K562 (cell line): ENCODE data around the gene PRKCB. TPM values are rescaled to one million over a fixed set of nuclear protein-coding genes. Genes with fewer than 3 reads are reported as not detected.
A peak's percentile ranks its signal among the peaks of the same experiment; 100 is the strongest.

ENCODE experiments used
- CXXC5 ChIP-seq: fragments of 250-450 bp; sonication (Bioruptor Pico); IDR thresholded peaks from 2 replicates; pipeline ENCODE4 v1.8.0; 2022; ENCODE audit warnings: inconsistent platforms, mild to moderate bottlenecking, moderate library complexity
- DNMT1 ChIP-seq: fragments of 450-650 bp; IDR thresholded peaks from 2 replicates; pipeline ENCODE4 v1.6.1; 2016; ENCODE audit warnings: antibody characterized with exemption, mild to moderate bottlenecking
- EP300 ChIP-seq: IDR thresholded peaks from 2 replicates; pipeline ENCODE4 v1.6.1; 2012; ENCODE audit warnings: low read length, improper control_type of control experiment
- GATAD2A ChIP-seq: fragments of 450-650 bp; IDR thresholded peaks from 2 replicates; pipeline ENCODE4 v1.6.1; 2017
- HEY1 ChIP-seq: fragments of 250-450 bp; sonication (Bioruptor Pico); IDR thresholded peaks from 2 replicates; pipeline ENCODE4 v1.5.0; 2020; ENCODE audit warnings: mild to moderate bottlenecking, moderate library complexity, borderline replicate concordance
- MAZ ChIP-seq, 2 experiments: fragments of 450-650 bp in 1 of 2; sonication (generic) in 1 of 2; formaldehyde crosslinking; IDR thresholded peaks in 1 of 2; conservative IDR thresholded peaks in 1 of 2; 2 replicates each; pipeline versions ENCODE4 v1.4.0 to v1.5.0; 2020; ENCODE audit warnings: mild to moderate bottlenecking in 1 of 2, missing genetic modification reagents in 1 of 2
- MTF1 ChIP-seq: fragments of 250-450 bp; sonication (Bioruptor Pico); IDR thresholded peaks from 2 replicates; pipeline ENCODE4 v1.9.0; 2021; ENCODE audit warnings: moderate library complexity, mild to moderate bottlenecking, inconsistent platforms, borderline replicate concordance
- MYNN ChIP-seq, 2 experiments: sonication (generic); formaldehyde crosslinking in 1 of 2; IDR thresholded peaks; 2 replicates each; pipeline versions ENCODE4 v1.5.0 to v1.6.1; 2016 to 2020; ENCODE audit warnings: antibody characterized with exemption in 1 of 2, missing genetic modification reagents in 1 of 2
- RBBP5 ChIP-seq: fragments of 200-600 bp; sonication (generic); IDR thresholded peaks from 2 replicates; pipeline ENCODE4 v1.6.1; 2012; ENCODE audit warnings: borderline replicate concordance, mild to moderate bottlenecking, low read length, control low read depth, inconsistent platforms; ENCODE audit not compliant: insufficient read depth, poor library complexity, severe bottlenecking
- RBM25 ChIP-seq: fragments of 200-400 bp; formaldehyde crosslinking; IDR thresholded peaks from 2 replicates; pipeline ENCODE4 v1.6.1; 2018; ENCODE audit warnings: low read length, low read depth, moderate library complexity; ENCODE audit not compliant: severe bottlenecking
- SMAD4 ChIP-seq: fragments of 250-450 bp; sonication (Bioruptor Pico); conservative IDR thresholded peaks from 2 replicates; pipeline ENCODE4 v1.8.0; 2021; ENCODE audit warnings: inconsistent platforms, mild to moderate bottlenecking, moderate library complexity
- TEAD2 ChIP-seq: fragments of 450-650 bp; IDR thresholded peaks from 2 replicates; pipeline ENCODE4 v1.6.1; 2016; ENCODE audit warnings: missing genetic modification characterization, control low read depth, missing compliant biosample characterization
- XRCC5 ChIP-seq: fragments of 200-400 bp; formaldehyde crosslinking; IDR thresholded peaks from 2 replicates; pipeline ENCODE4 v1.6.1; 2017; ENCODE audit warnings: low read depth, mild to moderate bottlenecking, low read length
- ZNF384 ChIP-seq: IDR thresholded peaks from 2 replicates; pipeline ENCODE4 v1.6.1; 2012; ENCODE audit warnings: low read depth, low read length, improper control_type of control experiment
- ZNF507 ChIP-seq: conservative IDR thresholded peaks from 2 replicates; pipeline ENCODE4 v1.6.1; 2017; ENCODE audit warnings: missing genetic modification characterization, missing compliant biosample characterization
- ZNF589 ChIP-seq: fragments of 200-800 bp; sonication (Bioruptor generic); IDR thresholded peaks from 2 replicates; pipeline ENCODE4 v1.6.1; 2016; ENCODE audit warnings: low read depth, missing genetic modification characterization, missing compliant biosample characterization
- ZNF696 ChIP-seq: fragments of 250-450 bp; sonication (Bioruptor Pico); conservative IDR thresholded peaks from 2 replicates; pipeline ENCODE4 v1.4.0; 2020; ENCODE audit warnings: mild to moderate bottlenecking, moderate library complexity
- ZSCAN32 ChIP-seq: fragments of 450-650 bp; formaldehyde crosslinking; IDR thresholded peaks from 2 replicates; pipeline ENCODE4 v1.4.0; 2020; ENCODE audit warnings: mild to moderate bottlenecking, moderate library complexity
- polyA plus RNA-seq, 8 experiments: library from polyadenylated mRNA; depleted of rRNA in 4 of 8; stranded (reverse) in 5 of 8; unstranded in 3 of 8; fragments of >200 nt; fragmentation: Nextera tagmentation in 2 of 8; fragmentation: Illumina TruSeq in 1 of 8; extraction: Ambion mirVana in 2 of 8; extraction: Trizol in 1 of 8; gene quantifications; 2 replicates each; pipeline versions ENCODE4 v1.2.1 to v1.2.3, GENCODE V29; 2011 to 2014; ENCODE audit warnings: inconsistent platforms in 1 of 8, missing spikeins in 1 of 8
- total RNA-seq, 7 experiments: library from RNA; depleted of rRNA in 6 of 7; stranded (reverse); fragments of >200 nt in 6 of 7; fragmentation: Illumina TruSeq in 2 of 7; extraction: Trizol in 2 of 7; gene quantifications; 2 replicates each; pipeline versions ENCODE4 v1.2.1 to v1.2.3, GENCODE V29; 2011 to 2021; ENCODE audit warnings: low replicate concordance in 1 of 7
- TF ChIP-seq, protein P1 (sequence below): fragments of 250-450 bp; sonication (Bioruptor Pico); IDR thresholded peaks from 2 replicates; pipeline ENCODE4 v1.4.0; 2020
- TF ChIP-seq, protein P2 (sequence below): sonication (generic); formaldehyde crosslinking; IDR thresholded peaks from 2 replicates; pipeline ENCODE4 v1.8.0; 2023; ENCODE audit warnings: mild to moderate bottlenecking, missing genetic modification reagents
- TF ChIP-seq, protein P3 (sequence below): fragments of 450-650 bp; formaldehyde crosslinking; IDR thresholded peaks from 2 replicates; pipeline ENCODE4 v1.4.0; 2022; ENCODE audit warnings: mild to moderate bottlenecking, moderate library complexity
- TF ChIP-seq, protein P4 (sequence below), 3 experiments: fragments of 200-800 bp in 1 of 3; sonication (Bioruptor generic) in 1 of 3; sonication (generic) in 1 of 3; formaldehyde crosslinking in 1 of 3; IDR thresholded peaks; 2 replicates each; pipeline versions ENCODE4 v1.6.1 to v1.8.0; 2016 to 2022; ENCODE audit warnings: mild to moderate bottlenecking in 2 of 3, missing compliant biosample characterization in 2 of 3, missing genetic modification characterization in 2 of 3, missing genetic modification reagents in 1 of 3

PRKCB gene
- total and polyA plus RNA-seq, 9 of the 15 experiments (the other 6 are each of a cell fraction or from before 2014, with no cell fraction given) = 49.9 to 276 (median 148) TPM

DNA sequence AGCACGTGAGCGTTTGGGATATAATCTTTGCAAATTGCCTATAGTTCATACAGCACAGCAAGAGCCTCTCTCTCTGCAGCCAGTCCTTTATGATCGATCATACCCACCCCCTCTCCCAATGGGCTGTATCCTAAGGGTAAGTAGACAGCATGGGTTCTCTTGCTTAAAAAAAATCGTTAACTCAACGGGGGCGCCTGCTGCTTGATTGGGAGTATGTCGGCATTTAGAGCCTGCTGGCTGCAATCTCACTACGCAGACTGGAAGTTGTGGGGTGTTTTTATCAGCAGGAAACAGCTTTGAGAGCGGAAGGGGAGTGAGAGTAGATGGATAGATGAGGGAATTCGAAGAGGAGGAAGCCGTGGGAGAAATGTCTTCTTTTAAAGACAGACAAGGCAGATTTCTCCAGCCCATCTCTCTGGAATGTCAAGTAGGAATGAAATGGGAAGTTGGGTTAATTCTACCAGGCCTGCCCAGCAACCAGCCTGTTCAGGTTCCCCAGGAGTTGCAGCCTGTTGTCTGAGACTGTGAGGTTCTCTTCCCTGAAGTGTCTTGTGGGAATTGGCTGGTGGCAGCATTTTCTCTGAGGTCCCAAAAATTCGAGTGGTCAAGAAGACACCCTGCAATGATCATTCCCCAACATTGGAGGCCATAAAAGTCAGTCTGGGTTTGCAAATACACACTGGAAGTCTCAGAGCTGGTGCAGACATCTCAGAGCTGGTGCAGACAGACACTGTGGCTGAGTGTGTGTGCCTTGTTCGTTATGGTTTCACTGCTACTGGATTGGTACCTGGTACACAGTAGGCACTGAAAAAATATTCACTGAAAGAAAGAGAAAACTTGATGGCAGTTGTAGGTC is 65.6 kb downstream of the PRKCB start (continued):
- TF ChIP-seq, protein P1, sequence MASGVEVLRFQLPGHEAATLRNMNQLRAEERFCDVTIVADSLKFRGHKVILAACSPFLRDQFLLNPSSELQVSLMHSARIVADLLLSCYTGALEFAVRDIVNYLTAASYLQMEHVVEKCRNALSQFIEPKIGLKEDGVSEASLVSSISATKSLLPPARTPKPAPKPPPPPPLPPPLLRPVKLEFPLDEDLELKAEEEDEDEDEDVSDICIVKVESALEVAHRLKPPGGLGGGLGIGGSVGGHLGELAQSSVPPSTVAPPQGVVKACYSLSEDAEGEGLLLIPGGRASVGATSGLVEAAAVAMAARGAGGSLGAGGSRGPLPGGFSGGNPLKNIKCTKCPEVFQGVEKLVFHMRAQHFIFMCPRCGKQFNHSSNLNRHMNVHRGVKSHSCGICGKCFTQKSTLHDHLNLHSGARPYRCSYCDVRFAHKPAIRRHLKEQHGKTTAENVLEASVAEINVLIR (CRISPR knock-in tag) = no peak
- TF ChIP-seq, protein P2, sequence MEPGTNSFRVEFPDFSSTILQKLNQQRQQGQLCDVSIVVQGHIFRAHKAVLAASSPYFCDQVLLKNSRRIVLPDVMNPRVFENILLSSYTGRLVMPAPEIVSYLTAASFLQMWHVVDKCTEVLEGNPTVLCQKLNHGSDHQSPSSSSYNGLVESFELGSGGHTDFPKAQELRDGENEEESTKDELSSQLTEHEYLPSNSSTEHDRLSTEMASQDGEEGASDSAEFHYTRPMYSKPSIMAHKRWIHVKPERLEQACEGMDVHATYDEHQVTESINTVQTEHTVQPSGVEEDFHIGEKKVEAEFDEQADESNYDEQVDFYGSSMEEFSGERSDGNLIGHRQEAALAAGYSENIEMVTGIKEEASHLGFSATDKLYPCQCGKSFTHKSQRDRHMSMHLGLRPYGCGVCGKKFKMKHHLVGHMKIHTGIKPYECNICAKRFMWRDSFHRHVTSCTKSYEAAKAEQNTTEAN = no peak
- TF ChIP-seq ZSCAN32 (no peak), MYNN (IDR thresholded peaks at IDR 0.05) (peak; percentile 89), MYNN (CRISPR knock-in tag; IDR thresholded peaks at IDR 0.05) (no peak), SMAD4 (CRISPR knock-in tag) (peak; percentile 93), TEAD2 (tag) (no peak), HEY1 (CRISPR knock-in tag) (no peak), RBM25 (no peak), ZNF589 (CRISPR knock-in tag) (peak; percentile 84), ZNF507 (tag) (no peak), XRCC5 (no peak), EP300 (peak; percentile 99), RBBP5 (no peak), ZNF696 (CRISPR knock-in tag) (no peak), ZNF384 (peak; percentile 95), DNMT1 (no peak), MAZ (CRISPR knock-in tag; conservative IDR thresholded peaks at IDR 0.05 in 1 of 2, IDR thresholded peaks at IDR 0.05 in 1 of 2) (peak; percentile 37 to 88; a peak in 2 of 4 replicates), CXXC5 (CRISPR knock-in tag) (peak; percentile 84), GATAD2A (peak; percentile 96; the same call in 1 of the 2 replicates), MTF1 (CRISPR knock-in tag) (no peak)
- TF ChIP-seq, protein P3, sequence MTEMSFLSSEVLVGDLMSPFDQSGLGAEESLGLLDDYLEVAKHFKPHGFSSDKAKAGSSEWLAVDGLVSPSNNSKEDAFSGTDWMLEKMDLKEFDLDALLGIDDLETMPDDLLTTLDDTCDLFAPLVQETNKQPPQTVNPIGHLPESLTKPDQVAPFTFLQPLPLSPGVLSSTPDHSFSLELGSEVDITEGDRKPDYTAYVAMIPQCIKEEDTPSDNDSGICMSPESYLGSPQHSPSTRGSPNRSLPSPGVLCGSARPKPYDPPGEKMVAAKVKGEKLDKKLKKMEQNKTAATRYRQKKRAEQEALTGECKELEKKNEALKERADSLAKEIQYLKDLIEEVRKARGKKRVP = 0 out of 2 replicates have a peak, but pooled peaks have one; percentile 19
- TF ChIP-seq, protein P4, sequence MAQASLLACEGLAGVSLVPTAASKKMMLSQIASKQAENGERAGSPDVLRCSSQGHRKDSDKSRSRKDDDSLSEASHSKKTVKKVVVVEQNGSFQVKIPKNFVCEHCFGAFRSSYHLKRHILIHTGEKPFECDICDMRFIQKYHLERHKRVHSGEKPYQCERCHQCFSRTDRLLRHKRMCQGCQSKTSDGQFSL (CRISPR knock-in tag; IDR thresholded peaks at IDR 0.05) = no peak
- TF ChIP-seq, protein P4 (tag; IDR thresholded peaks at IDR 0.05) = no peak
